GM18499 (cell line): ENCODE results near the gene FHAD1.
"Not testable (repeated sequence)": the region's sequence is repeated elsewhere in the genome, so short reads cannot be mapped to it uniquely, and the experiment has no call there.

Source experiments
- ATAC-seq: cut with Tn5 transposase; IDR thresholded peaks from one replicate; pipeline ENCODE4 v1.9.1; 2021; ENCODE audit warnings: moderate number of reproducible peaks; ENCODE audit not compliant: insufficient read depth, unreplicated experiment

FHAD1 gene

DNA sequence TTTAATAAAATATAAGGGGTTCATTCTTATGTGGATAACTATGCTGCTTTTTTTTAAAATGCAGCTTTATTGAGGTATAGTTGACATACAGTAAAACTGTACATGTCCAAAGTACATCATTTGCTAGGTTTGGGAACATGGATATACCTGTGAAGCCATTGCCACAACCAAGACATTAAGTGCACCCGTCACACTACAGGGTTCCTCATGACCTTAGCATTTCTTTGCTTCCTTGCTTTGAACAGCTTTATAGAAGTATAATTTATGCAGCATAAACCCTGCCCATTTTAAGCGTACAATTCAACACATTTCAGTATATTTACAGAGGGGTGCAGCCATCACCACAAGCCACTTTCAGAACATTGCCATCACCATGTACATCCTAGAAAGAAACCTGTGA lies 26.3 kb downstream of the FHAD1 start:
- ATAC-seq = no peak

DNA sequence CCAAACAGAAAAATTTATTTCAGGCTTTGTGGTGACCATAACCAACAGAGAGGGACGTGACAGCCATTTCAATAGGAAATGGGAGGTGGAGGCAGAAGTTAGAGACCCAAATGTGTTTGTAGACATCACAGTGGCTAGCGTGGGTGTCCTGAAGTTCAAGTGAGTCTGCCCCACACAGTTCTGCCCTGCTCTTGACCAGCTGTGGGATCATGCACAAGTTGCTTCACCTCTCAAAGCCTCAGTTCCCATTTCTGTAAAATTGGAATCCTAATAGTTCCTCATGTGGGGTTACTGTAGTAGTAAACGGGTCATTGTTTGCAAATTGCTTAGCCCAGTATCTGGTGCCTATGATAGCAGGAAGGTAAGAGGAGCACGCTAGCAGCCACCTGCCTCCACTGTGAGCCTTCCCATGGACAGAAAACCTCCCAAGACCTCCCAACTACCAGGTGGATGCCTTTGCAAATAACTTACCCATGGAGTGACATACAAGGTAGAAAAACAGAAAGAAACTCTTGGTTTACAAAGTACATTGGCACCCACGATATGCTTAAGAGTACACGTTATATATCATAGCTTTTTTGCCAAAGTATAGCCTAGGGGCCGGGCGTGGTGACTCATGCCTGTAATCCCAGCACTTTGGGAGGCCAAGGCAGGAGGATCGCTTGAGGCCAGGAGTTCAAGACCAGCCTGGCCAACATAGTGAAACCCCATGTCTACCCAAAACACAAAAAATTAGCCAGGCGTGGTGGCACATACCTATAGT lies 29.1 kb downstream of the FHAD1 start:
- no peak for ATAC-seq

DNA sequence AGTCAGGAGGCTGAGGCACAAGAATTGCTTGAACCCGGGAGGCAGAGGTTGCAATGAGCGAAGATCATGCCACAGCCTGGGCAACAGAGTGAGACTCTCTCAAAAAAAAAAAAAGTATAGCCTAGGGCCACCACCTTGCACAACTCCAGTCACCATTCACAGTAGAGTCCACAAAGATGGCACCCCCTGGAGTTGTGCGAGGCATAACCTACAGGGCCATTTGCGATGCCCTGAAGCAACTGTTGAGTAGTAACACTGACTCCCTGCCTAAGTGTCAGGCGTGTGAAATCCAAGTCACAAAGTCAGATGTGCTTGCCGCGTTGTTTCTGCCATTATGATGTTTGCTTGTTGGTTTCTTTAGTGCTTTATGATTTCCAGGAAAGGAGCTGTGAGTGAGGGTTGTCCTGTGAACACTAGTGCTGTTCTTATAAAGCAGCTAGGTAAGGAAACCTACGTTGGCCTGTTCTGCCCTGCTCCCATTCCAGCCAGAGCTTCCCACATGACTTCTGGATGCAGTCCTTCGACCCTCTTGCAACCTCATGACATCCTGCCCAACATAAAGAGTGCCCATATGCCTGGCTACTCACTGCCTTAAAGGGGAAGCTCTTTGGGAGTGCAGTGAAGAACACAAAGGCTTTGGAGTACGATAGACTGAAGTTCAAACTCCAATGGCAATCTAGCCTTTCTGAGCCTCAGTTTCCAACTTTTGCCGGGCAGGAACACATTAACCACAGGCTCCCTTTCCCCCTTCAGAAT lies 29.8 kb downstream of the FHAD1 start:
- ATAC-seq = no peak

DNA sequence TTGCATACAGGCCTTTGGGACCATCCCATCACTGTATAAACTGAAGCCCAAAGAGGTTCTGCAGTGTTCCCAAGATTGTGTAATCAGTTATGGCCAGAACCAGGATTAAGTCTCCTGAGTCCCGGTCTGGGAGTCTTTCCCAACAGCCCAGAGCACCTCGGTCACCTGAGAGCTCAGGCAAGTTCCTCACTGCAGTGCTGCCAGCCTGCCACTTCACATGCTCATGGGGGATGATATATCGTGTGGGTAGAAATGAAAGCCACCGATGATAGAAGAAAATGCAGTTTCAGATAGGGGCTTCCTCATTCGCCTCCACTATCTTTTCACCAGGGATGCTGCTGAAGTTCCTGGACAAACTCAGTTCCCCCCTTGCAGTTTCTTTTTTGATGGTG lies 30.4 kb downstream of the FHAD1 start:
- ATAC-seq = no peak

DNA sequence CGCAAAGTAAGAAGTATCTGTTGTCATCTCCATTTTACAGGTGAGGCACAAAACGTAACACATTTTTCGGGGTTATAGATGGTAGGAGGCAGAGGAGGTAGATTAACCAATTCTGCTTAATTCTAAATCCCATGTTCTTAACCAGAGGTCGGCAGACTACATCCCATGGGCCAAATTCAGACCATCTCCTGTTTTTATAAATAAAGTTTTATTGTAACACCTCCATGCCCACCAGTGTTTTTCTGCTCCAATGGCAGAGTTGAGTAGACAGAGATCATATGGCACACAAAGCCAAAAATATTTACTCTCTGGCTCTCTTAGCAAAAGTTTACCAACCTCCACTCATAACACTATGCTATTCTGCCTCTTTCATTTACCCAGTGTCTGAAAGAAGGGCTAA lies 30.9 kb downstream of the FHAD1 start:
- ATAC-seq = no peak

DNA sequence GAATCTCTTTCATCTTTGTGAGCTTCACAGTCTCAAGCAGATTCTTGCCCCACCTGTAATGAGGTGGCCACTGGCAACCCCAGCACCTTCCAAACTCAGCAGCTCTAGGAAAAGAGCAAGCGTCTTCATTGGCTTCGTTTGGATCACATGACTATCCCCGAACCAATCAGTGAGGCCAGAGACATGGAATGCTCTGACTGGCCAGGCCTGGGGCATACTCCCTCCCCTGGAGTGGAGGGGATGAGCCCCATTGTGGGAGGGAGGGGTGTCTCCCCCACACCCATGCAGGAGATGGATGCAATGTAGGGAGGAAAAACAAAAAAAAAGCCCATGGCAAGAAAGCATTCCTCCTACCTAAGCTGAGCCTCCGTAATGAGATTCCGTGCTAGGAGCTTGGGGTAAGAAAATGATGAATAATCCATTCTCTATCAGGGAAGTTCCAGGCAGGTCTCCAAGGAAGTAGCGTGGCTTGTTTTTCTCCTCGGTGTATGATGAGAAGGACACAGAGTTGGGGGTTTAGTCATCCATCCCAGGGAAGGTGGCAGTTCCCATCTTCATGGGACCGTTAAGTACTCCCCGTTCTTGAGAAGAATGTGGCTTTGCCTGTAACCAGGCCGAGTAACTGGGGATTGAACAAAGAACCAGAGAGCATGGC lies 32.7 kb downstream of the FHAD1 start:
- ATAC-seq = no peak

DNA sequence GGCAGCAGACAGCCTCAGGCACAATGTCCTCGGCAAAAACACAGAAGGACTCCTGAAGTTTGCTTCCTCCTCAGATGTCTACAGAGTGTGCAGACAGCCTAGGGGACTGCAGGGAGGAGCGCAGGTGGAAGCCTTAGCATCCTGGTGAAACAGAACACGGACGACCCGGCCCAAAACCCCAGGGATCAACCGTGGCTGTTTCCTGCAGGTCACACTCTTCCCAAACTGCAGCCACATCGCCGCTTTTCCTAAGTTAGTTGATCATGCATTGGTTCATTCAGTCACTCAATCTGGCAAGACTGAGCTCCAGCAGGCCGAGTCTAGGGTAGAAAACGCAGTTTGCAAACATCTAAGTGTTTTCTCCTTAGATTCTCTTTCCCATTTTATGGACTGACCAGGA lies 33.4 kb downstream of the FHAD1 start:
- no peak for ATAC-seq

DNA sequence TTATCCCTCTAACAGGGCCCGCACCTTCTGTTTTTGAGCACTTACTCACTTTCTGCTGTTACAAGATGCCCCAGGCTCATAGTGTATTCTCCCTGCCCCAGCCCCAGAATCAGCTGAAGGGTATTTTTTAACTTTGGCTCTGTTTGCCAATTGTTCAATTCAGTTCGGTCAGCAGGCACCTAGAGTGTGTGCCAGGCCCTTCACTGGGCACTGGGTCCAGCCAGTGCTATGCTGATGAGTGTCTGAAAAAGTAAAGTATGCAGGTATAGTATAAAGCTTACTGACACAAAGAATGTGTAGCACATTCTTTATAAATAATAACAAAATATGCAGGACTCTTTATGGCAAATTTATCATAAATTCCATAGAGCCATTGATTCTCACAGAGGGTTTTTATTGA lies 35.0 kb downstream of the FHAD1 start:
- ATAC-seq = no peak

DNA sequence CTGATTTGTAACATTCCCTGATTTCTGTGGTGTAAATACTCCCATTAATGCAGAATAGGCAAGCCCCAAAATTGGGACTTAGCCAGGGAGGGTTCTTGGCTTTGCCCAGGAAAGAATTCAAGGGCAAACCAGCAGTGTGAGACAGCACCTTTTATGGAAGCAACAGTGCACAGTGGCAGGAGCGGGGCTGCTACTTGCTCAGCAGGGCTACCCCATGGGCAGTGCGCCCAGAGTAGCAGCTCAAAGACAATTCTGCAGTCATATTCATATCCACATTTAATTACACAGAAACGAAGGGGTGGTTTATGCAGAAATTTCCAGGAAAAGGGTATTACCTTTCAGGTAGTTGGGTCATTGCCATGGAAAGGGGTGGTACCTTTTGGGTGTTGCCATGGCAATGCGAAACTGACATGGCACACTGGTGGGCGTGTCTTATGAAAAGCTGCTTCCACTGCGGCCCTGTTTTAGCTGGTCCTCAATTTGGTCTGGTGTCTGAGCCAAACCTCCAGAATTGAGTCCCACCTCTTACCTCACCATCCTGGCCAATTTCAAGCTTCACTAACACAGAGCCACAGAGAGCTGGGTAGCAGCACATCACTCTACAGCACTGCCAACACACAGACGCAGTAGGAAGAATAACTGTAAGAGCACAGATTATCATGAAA lies 35.9 kb downstream of the FHAD1 start:
- ATAC-seq = no peak

DNA sequence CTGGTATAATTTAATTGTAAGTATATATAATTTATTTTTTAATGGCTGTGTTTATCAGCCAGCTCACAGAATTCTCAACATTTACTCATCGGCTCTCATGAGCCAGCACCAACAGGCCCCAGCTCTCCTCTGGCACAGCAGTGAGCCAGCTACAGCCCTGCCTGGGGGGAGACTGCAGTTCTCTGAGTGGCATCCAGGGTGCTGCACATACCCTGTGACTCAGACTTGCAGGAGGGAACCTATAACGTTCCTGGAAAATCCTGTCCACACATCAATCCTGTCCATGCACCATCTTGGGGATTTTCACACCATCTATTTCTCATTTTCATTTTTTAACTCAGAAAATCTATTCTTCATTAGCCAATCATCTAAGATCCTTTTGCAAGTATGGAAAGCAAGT lies 36.5 kb downstream of the FHAD1 start:
- no peak for ATAC-seq

DNA sequence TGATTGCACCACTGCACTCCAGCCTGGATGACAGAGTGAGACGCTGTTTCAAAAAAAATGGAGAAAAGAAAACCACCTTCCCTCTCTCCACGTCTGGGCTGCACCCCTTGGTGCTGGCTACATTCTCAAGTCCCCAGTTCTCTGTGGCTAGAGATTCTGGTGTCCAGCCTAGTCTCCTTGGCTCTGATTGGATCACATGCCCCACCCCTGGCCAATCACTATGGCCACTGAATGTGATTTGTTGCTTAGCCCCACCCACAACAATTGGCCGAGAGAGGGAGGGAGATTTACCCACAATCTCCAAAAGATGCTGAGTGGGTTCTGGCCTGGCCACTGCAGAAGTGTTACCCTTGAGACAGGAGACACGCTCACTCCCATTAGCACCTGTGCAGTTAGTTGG lies 39.4 kb downstream of the FHAD1 start:
- ATAC-seq = no peak

DNA sequence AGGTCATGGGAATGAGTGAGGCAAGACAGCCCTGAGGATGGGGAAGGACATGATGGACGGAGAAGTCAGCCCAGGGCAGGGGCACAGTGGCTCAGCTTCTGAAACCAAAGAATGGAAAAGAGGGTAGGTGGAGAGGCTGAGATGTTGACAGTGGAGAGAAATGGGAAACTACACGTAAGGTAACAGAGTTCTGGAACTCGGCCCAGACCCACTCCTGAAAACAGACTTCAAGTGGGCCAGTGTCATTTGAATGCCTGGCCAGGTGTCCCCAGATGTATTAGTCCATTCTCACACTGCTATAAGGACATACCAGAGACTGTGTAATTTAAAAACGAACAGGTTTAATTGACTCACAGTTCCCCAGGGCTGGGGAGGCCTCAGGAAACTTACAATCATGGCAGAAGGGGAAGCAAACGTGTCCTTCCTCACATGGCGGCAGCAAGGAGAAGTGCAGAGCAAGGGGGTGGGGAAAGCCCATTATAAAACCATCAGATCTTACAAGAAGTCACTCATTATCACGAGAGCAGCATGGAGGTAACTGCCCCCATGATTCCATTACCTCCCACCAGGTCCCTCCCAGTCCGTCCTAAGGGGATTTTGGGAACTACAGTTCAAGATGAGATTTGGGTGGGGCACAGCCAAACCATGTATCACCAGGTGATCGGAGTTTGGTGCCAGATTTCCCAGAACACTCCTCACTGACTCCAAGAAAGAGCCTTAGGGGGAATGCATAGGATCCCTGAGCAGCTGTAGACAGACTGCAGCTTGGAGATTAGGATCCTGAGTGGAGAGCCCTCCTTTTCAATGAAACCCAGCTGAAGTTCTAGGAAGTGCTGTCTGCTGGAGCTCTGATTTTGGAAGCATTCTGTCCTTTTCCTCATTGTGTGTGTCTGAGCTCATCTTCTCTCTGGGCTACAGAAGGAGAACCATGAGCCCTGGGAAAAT lies 40.3 kb downstream of the FHAD1 start:
- ATAC-seq = no peak

DNA sequence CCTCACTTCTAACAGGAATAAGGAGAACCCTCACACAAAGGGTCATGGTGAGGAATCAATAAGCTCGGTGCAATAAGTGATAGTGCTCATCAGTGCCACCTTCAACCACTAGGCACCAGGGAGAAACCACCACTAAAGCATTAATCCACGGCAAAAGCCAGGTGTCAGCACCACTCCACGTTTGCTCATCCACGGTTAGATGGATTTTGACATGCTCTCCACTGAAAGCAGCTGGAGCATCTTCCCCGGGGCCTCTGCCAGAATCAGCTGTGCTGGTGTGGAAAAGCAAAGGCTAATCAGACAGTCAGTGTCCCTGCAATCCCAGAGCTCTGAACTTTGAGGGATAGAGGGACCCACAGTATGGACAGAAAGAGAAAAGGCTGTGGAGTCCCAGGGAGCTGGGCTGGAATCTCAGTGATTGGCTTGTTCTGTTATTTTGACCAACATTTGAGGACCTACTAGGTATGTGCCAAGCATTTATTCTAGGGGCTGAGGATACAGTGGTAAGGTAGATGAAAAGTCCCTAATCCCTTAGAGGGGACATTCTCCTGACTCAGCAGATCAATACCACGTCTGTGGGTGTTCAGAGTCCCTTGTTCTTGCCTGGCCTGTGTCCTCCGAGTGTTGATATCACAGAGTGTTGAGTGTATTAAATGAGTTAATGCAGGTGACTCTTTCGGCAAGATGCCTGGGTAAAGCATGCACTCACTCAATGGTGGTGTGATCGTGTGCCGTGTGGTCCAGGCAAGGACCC lies 41.3 kb downstream of the FHAD1 start:
- no peak for ATAC-seq

DNA sequence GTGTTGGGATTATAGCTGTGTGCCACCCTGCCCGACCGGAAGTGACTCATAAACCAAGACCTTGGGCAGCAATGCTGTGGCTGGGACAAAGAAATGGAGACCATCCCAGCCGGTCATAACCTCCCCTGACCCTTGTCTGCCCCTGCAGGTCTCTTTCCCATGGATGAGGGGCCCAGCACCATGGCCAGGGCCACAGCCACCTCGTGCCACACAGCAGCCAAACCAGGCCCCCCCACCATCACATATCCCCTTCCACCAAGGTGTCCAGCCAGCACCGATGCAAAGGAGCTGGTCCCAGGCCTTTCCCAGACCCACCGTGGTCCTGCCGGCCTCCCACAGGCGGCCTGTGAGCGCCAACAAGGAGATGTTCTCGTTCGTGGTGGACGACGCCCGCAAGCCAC lies 42.2 kb downstream of the FHAD1 start:
- no peak for ATAC-seq

DNA sequence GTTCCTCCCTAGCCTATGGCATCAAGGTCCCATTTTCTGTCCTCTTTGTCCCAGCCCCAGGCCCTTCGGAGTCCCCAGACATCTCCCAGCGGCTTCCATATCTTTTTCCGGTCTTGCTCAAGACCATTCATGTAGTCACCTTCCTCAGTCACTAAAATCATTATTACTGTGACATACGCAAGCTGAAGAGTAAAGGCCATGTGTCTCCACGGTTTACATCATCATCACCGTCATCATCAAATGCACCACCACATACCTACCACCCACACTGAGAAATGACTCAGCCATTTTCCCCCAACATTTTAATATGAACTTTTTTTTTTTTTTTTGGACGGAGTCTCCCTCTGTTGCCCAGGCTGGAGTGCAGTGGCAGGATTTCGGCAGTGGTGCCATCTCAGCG lies 43.4 kb downstream of the FHAD1 start:
- ATAC-seq = no peak

DNA sequence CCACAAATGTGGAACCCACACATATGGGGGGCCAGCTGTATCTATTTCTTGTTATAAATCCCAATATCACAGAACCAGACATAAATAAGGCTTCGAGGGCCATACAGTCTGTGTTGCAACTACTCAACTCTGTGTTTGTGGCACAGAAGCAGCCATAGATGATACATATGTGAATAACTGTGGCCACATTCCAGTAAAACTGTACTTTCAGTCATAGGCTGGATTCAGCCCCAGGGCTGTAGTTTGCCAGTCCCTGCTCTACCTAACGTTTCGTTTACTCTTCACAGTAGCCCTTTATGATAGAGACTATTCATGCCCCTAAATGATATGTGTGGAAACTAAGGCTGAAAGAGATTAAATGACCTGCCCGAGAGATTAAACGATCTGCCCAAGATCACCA lies 48.7 kb downstream of the FHAD1 start:
- no peak for ATAC-seq

DNA sequence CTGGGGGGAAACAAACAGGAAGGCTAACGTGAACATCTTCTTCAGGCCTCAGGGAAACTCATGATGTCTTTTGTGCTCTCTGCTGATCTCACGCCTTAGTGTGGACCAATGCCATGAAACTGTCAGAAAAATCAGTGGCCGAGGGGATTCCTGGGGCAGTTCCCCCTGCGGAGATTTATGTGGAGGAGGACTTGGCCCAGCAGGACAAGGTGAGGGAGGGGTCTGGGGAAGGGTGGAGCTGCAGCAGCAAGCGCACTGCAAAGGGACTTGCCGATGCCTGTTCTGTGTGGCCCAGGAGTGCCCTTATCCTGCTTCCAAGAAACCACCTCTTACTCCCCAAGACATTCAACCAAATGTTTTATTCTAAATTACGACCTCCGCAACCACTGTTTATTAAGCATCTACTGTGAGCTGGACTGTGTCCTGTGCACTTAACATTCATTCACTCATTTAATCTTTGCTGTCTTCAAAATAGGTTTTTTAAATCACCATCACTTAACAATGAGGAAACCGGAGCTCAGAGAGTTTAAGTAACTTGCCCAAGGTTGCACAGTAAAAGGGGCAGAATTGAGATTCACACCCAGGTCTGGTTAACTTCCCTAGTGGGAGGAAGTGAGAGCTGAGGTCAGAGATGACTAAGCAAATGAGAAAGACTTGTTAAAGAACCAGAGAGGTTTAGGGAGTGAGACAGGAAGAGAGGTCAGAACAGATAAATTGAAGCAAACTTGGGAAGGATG lies 49.7 kb downstream of the FHAD1 start:
- ATAC-seq = no peak

DNA sequence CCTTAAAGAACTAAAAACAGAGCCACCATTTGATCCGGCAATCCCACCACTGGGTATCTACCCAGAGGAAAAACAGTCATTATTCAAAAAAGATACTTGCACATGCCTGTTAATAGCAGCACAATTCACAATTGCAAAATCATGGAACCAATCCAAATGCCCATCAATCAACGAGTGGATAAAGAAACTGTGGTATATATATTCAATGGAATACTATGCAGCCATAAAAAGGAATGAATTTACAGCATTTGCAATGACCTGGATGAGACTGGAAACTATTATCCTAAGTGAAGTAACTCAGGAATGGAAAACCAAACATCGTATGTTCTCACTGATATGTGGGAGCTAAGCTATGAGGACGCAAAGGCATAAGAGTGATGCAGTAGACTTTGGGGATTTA lies 51.0 kb downstream of the FHAD1 start:
- not testable (repeated sequence) for ATAC-seq

DNA sequence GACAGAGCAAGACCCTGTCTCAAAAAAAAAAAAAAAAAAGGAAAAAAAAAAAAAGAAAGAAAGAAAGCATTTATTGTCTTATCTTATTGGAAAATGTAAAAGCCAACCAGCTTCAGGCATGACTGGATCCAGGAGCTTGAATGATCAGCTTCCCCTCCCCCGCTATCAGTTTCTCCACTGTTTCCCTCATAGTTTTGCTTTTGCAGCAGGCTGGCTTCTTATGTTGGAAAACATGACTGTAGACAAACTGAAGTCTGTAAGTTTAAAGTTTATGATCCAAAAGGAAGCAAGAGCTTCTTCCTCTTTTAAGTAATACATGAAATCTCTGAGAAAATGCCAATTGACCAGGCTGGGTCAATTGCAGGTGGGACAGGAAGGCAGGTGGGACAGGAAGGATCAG lies 52.2 kb downstream of the FHAD1 start:
- no peak for ATAC-seq
